ENCODE results near the gene MDFIC. TPM values are rescaled to one million over a fixed set of nuclear protein-coding genes. Genes with fewer than 3 reads are reported as not detected.
A peak's percentile ranks its signal among the peaks of the same experiment; 100 is the strongest.

The MDFIC gene
- total and polyA plus RNA-seq, 2 of the 4 experiments (the other 2 are of a cell fraction), result 16.9 to 35.0 TPM

- Histone ChIP-seq H2BK15ac (ENCODE audit: low read depth, low read length) (peak overlapping the region; percentile 31; the same call in 1 of the 3 replicates), H3K23ac (ENCODE audit: low read depth, low read length) (no peak overlapping the region), H3K4ac (ENCODE audit: low read depth, low read length) (no peak overlapping the region), H3K36me3 (ENCODE audit: control insufficient read depth, insufficient read depth, low read length) (peaks cover 1% of the 10 kb centered on the region; the same call in 1 of the 2 replicates), H3K14ac (replicated peaks; ENCODE audit: low read depth, low read length) (no peak overlapping the region; the same call in 1 of the 2 replicates), H3K18ac (ENCODE audit: low read depth, low read length) (no peak overlapping the region), H2BK5ac (ENCODE audit: low read depth, low read length, poor library complexity, severe bottlenecking) (no peak overlapping the region), H4K8ac (ENCODE audit: low read depth in 2 of 2, low read length in 2 of 2) (no peak overlapping the region), H3K4me1 (ENCODE audit: control insufficient read depth, insufficient read depth, low read length) (peaks cover 4% of the 10 kb centered on the region; the same call in 1 of the 2 replicates), H2AK5ac (ENCODE audit: low read depth, low read length) (peak overlapping the region; percentile 33; the same call in 1 of the 2 replicates), H3K4me3 (ENCODE audit: insufficient read depth, low read depth, low read length) (no peak overlapping the region), H3K9me3 (ENCODE audit: control insufficient read depth, insufficient read depth, low read length) (no peaks in the 10 kb centered on the region), H3K9me1 (ENCODE audit: insufficient read depth, low read length) (no peaks in the 10 kb centered on the region), H3K27me3 (ENCODE audit: control insufficient read depth, insufficient read depth, low read length) (no peaks in the 10 kb centered on the region), H3K9ac (ENCODE audit: low read depth, low read length) (no peak overlapping the region), H3K4me2 (ENCODE audit: low read depth, low read length) (no peak overlapping the region), H4K20me1 (ENCODE audit: insufficient read depth, low read length) (no peaks in the 10 kb centered on the region), H2AFZ (replicated peaks; ENCODE audit: low read length, poor library complexity) (no peak overlapping the region), H4K91ac (ENCODE audit: insufficient read depth, low read depth, low read length) (no peak overlapping the region), H3K27ac (ENCODE audit: insufficient read depth, low read length) (no peak overlapping the region), H2BK120ac (ENCODE audit: low read depth, low read length) (no peak overlapping the region), H4K5ac (ENCODE audit: low read depth, low read length) (no peak overlapping the region), H2BK20ac (ENCODE audit: low read depth, low read length) (no peak overlapping the region), H2AK9ac (replicated peaks; ENCODE audit: low read depth, low read length, poor library complexity) (no peak overlapping the region), H3K79me1 (ENCODE audit: low read depth in 1 of 2, low read length in 2 of 2) (peaks cover 11 to 15% of the 10 kb centered on the region in 2 experiments; a peak in 3 of 4 replicates), H3K56ac (ENCODE audit: extremely low read depth, insufficient read depth, low read length) (no peak overlapping the region)
- dilution Hi-C loops (cut with HindIII; ENCODE audit: low sequenced_read_pairs, unreplicated experiment), result no loop called here
- ChIA-PET POLR2A (ENCODE audit: unreplicated experiment) (interaction anchor here (0.6 kb wide), 1 partner anchor 27 kb away, joined by 3 read pairs; no protein-coding TSS in a partner anchor), CTCF (no interaction called here)
- DNase-seq, result no peak
- TF ChIP-seq MAZ (IDR thresholded peaks at IDR 0.05; ENCODE audit: borderline replicate concordance, low read depth, low read length) (no peak), MXI1 (IDR thresholded peaks at IDR 0.05; ENCODE audit: borderline replicate concordance, low read depth, low read length) (no peak), MAFK (IDR thresholded peaks at IDR 0.05; ENCODE audit: low read depth, low read length) (no peak), CHD1 (IDR thresholded peaks at IDR 0.05; ENCODE audit: low read depth, low read length) (no peak), SMC3 (IDR thresholded peaks at IDR 0.05; ENCODE audit: low read depth, low read length) (no peak), USF2 (IDR thresholded peaks at IDR 0.05; ENCODE audit: low read depth, low read length) (no peak), CTCF (conservative IDR thresholded peaks at IDR 0.05; ENCODE audit: low read depth, low read length) (no peak), ELK1 (IDR thresholded peaks at IDR 0.05; ENCODE audit: borderline replicate concordance, low read depth, low read length) (no peak), RAD21 (IDR thresholded peaks at IDR 0.05; ENCODE audit: low read length) (no peak), POLR2A (IDR thresholded peaks at IDR 0.05; ENCODE audit: low read depth, low read length) (no peak), RFX5 (IDR thresholded peaks at IDR 0.05; ENCODE audit: low read depth, low read length) (no peak), NFE2L2 (IDR thresholded peaks at IDR 0.05; ENCODE audit: low read depth, low read length) (no peak), FOS (IDR thresholded peaks at IDR 0.05; ENCODE audit: low read depth, low read length) (no peak), BHLHE40 (IDR thresholded peaks at IDR 0.05; ENCODE audit: low read depth, low read length) (no peak), RCOR1 (IDR thresholded peaks at IDR 0.05; ENCODE audit: insufficient replicate concordance, low read length) (no peak), CEBPB (IDR thresholded peaks at IDR 0.05; ENCODE audit: low read depth, low read length) (no peak)
- no peak for ATAC-seq (ENCODE audit: low read depth)
- no TSS peak for BruUV-seq (replicated peaks)
- no CpG with 5 or more reads among the region's 5 CpGs for WGBS, 2 experiments (ENCODE audit: extremely low coverage in 2 of 2, insufficient read length in 1 of 2)
- in situ Hi-C loops (cut with MboI; ENCODE audit: low sequenced_read_pairs), result no loop called here
- intact Hi-C loops (cut with micrococcal nuclease), result loop anchor here (10.0 kb wide), 1 partner anchor 55 kb away; no protein-coding TSS in a partner anchor
These were observed 67.6 kb downstream of the MDFIC start for GRCh38 chr7:114989531-114989930.

All from IMR-90 (cell line).